ENCODE results near the gene ZNF462.
A peak's percentile ranks its signal among the peaks of the same experiment; 100 is the strongest.

ZNF462 gene

GRCh38 chr9:106933470-106933869, 70.5 kb downstream of the ZNF462 start:
- no peak overlapping the region for H3K4me3 ChIP-seq (ENCODE audit: low read depth, low read length)
- DNase-seq (ENCODE audit: low read depth), result no peak
- in situ Hi-C loops (cut with HindIII; ENCODE audit: low sequenced_read_pairs), result no loop called here

GRCh38 chr9:106934442-106935238, 71.7 kb downstream of the ZNF462 start:
- in situ Hi-C loops (cut with HindIII; ENCODE audit: low sequenced_read_pairs), result no loop called here
- DNase-seq (ENCODE audit: low read depth), result no peak
- H3K4me3 ChIP-seq (ENCODE audit: low read depth, low read length), result no peak overlapping the region
- TF ChIP-seq CTCF (IDR thresholded peaks at IDR 0.05; ENCODE audit: low read depth, low read length, missing control alignments), result no peak

More at GRCh38 chr9:106933470-106933869, 70.5 kb downstream of the ZNF462 start:
- TF ChIP-seq CTCF (IDR thresholded peaks at IDR 0.05; ENCODE audit: low read depth, low read length, missing control alignments), result no peak

GRCh38 chr9:106936680-106937079, 73.7 kb downstream of the ZNF462 start:
- in situ Hi-C loops (cut with HindIII; ENCODE audit: low sequenced_read_pairs), result no loop called here
- TF ChIP-seq CTCF (IDR thresholded peaks at IDR 0.05; ENCODE audit: low read depth, low read length, missing control alignments), result no peak
- no peak overlapping the region for H3K4me3 ChIP-seq (ENCODE audit: low read depth, low read length)
- no peak for DNase-seq (ENCODE audit: low read depth)

- TF ChIP-seq CTCF (IDR thresholded peaks at IDR 0.05; ENCODE audit: low read depth, low read length, missing control alignments), result no peak
- in situ Hi-C loops (cut with HindIII; ENCODE audit: low sequenced_read_pairs), result no loop called here
- no peak overlapping the region for H3K4me3 ChIP-seq (ENCODE audit: low read depth, low read length)
- DNase-seq (ENCODE audit: low read depth), result no peak
Measured at GRCh38 chr9:106941916-106942315, 79.0 kb downstream of the ZNF462 start.

GRCh38 chr9:106945727-106946660, 83.0 kb downstream of the ZNF462 start:
- no peak overlapping the region for H3K4me3 ChIP-seq (ENCODE audit: low read depth, low read length)
- no peak for TF ChIP-seq CTCF (IDR thresholded peaks at IDR 0.05; ENCODE audit: low read depth, low read length, missing control alignments)
- in situ Hi-C loops (cut with HindIII; ENCODE audit: low sequenced_read_pairs), result no loop called here
- peak; percentile 86 for DNase-seq (ENCODE audit: low read depth)

GRCh38 chr9:106947106-106947900, 84.3 kb downstream of the ZNF462 start:
- no peak overlapping the region for H3K4me3 ChIP-seq (ENCODE audit: low read depth, low read length)
- DNase-seq (ENCODE audit: low read depth), result no peak
- no peak for TF ChIP-seq CTCF (IDR thresholded peaks at IDR 0.05; ENCODE audit: low read depth, low read length, missing control alignments)
- in situ Hi-C loops (cut with HindIII; ENCODE audit: low sequenced_read_pairs), result no loop called here

Data from astrocyte of the cerebellum (primary cell).